CD4-positive, CD25-positive, alpha-beta regulatory T cell (primary cell): ENCODE results near the gene RREB1. TPM values are rescaled to one million over a fixed set of nuclear protein-coding genes. Genes with fewer than 3 reads are reported as not detected.

Source experiments
- ATAC-seq, 2 donors: fragments of 150-1000 bp; cut with Tn5 transposase; one replicate each; pipeline ENCODE4 v1.10.0; 2021; ENCODE audit warnings: low read depth in 2 of 2, moderate number of reproducible peaks in 2 of 2, moderate library complexity in 1 of 2
- DNase-seq, 3 donors: peaks; one replicate each; pipeline versions ENCODE4 v3.0.0 to v3.0.0-alpha.2; 2012 to 2022; ENCODE audit warnings: mixed read lengths in 1 of 3
- H3K27ac ChIP-seq: one replicate; pipeline ENCODE4 v1.7.0; 2013; ENCODE audit warnings: mild to moderate bottlenecking, low read length; ENCODE audit not compliant: insufficient read depth, poor library complexity, severe bottlenecking
- H3K27me3 ChIP-seq: one replicate; pipeline ENCODE4 v1.7.0; 2013; ENCODE audit warnings: low read length; ENCODE audit not compliant: control insufficient read depth, insufficient read depth
- H3K36me3 ChIP-seq: one replicate; pipeline ENCODE4 v1.7.0; 2013; ENCODE audit warnings: mild to moderate bottlenecking, low read length, moderate library complexity; ENCODE audit not compliant: control insufficient read depth, insufficient read depth
- H3K4me1 ChIP-seq: 2 replicates; pipeline ENCODE4 v1.7.0; 2013; ENCODE audit warnings: mild to moderate bottlenecking, low read length; ENCODE audit not compliant: insufficient read depth, control insufficient read depth, poor library complexity, severe bottlenecking
- H3K4me3 ChIP-seq: one replicate; pipeline ENCODE4 v1.7.0; 2013; ENCODE audit warnings: low read depth, mild to moderate bottlenecking, low read length, moderate library complexity
- H3K9me3 ChIP-seq, 2 experiments: 1 replicate in 1 of 2; 2 replicates in 1 of 2; pipeline ENCODE4 v1.7.0; 2013; ENCODE audit warnings: low read length in 2 of 2, mild to moderate bottlenecking in 1 of 2, moderate library complexity in 1 of 2; ENCODE audit not compliant: control insufficient read depth in 2 of 2
- H3K27ac Mint-ChIP-seq, 3 donors: one replicate each; pipeline ENCODE4 v1.8.0; 2020 to 2022; ENCODE audit warnings: mild to moderate bottlenecking in 3 of 3, mixed read lengths in 3 of 3, moderate library complexity in 2 of 3
- H3K27me3 Mint-ChIP-seq: one replicate; pipeline ENCODE4 v1.8.0; 2022; ENCODE audit warnings: mild to moderate bottlenecking, mixed read lengths
- H3K36me3 Mint-ChIP-seq: one replicate; pipeline ENCODE4 v1.8.0; 2020; ENCODE audit warnings: mixed read lengths
- H3K4me1 Mint-ChIP-seq, 4 donors: one replicate each; pipeline ENCODE4 v1.8.0; 2020 to 2022; ENCODE audit warnings: mixed read lengths in 4 of 4, mild to moderate bottlenecking in 1 of 4
- H3K4me3 Mint-ChIP-seq, 4 donors: one replicate each; pipeline ENCODE4 v1.8.0; 2020 to 2022; ENCODE audit warnings: mild to moderate bottlenecking in 4 of 4, mixed read lengths in 4 of 4, moderate library complexity in 3 of 4
- H3K9me3 Mint-ChIP-seq, 7 donors: one replicate each; pipeline ENCODE4 v1.8.0; 2020 to 2022; ENCODE audit warnings: mixed read lengths in 7 of 7, mild to moderate bottlenecking in 3 of 7, moderate library complexity in 2 of 7
- polyA plus RNA-seq, 4 donors: library from polyadenylated mRNA; unstranded; fragments of 300-500 nt; fragmentation: Illumina TruSeq; gene quantifications; one replicate each; pipeline ENCODE4 v1.2.3, GENCODE V29; 2021
- total RNA-seq: library from RNA; stranded (reverse); gene quantifications from one replicate; pipeline ENCODE4 v1.2.3, GENCODE V29; 2022

RREB1 gene
- total and polyA plus RNA-seq, 5 donors from 2014 or later, result 1.2 to 45.2 (median 2.3) TPM

- Mint-ChIP-seq H3K36me3 (peaks cover 30% of the 10 kb centered on the region), H3K27ac (no peak overlapping the region), H3K27me3 (no peaks in the 10 kb centered on the region), H3K4me1 (peaks cover 0 to 10% (median 4%) of the 10 kb centered on the region in 4 donors), H3K4me3 (no peak overlapping the region), H3K9me3 (no peaks in the 10 kb centered on the region)
- H3K36me3 ChIP-seq, result peaks cover 75% of the 10 kb centered on the region
- H3K27ac ChIP-seq, result no peak overlapping the region
- H3K9me3 ChIP-seq, result no peaks in the 10 kb centered on the region
- no peak for DNase-seq
- H3K27me3 ChIP-seq, result no peaks in the 10 kb centered on the region
- H3K4me1 ChIP-seq, result no peaks in the 10 kb centered on the region
- no peak overlapping the region for H3K4me3 ChIP-seq
- no peak for ATAC-seq
These were observed 110.7 kb downstream of the RREB1 start for GRCh38 chr6:7218406-7218988.

- H3K27ac Mint-ChIP-seq, result peak overlapping the region in 2 of 3 donors; percentile 26 to 51
- no peaks in the 10 kb centered on the region for H3K4me1 ChIP-seq
- no peaks in the 10 kb centered on the region for H3K27me3 ChIP-seq
- peaks cover 32% of the 10 kb centered on the region for H3K36me3 Mint-ChIP-seq
- ATAC-seq, result no peak
- H3K9me3 ChIP-seq, result no peaks in the 10 kb centered on the region
- no peaks in the 10 kb centered on the region for H3K9me3 Mint-ChIP-seq
- no peak overlapping the region for H3K27ac ChIP-seq
- peaks cover 74% of the 10 kb centered on the region for H3K36me3 ChIP-seq
- H3K4me3 Mint-ChIP-seq, result no peak overlapping the region
- no peak for DNase-seq
- no peak overlapping the region for H3K4me3 ChIP-seq
- H3K4me1 Mint-ChIP-seq, result peaks cover 0 to 10% (median 4%) of the 10 kb centered on the region in 4 donors
- no peaks in the 10 kb centered on the region for H3K27me3 Mint-ChIP-seq
These were observed 111.5 kb downstream of the RREB1 start for GRCh38 chr6:7219310-7219709.

- Mint-ChIP-seq H3K27ac (peak overlapping the region in 1 of 3 donors; percentile 15), H3K27me3 (no peaks in the 10 kb centered on the region), H3K4me3 (no peak overlapping the region), H3K9me3 (no peaks in the 10 kb centered on the region), H3K4me1 (peaks cover 0 to 5% (median 0%) of the 10 kb centered on the region in 4 donors), H3K36me3 (peaks cover 40% of the 10 kb centered on the region)
- no peak for ATAC-seq
- no peak for DNase-seq
- no peaks in the 10 kb centered on the region for H3K9me3 ChIP-seq
- H3K27ac ChIP-seq, result no peak overlapping the region
- H3K4me3 ChIP-seq, result no peak overlapping the region
- H3K36me3 ChIP-seq, result peaks cover 71% of the 10 kb centered on the region
- H3K27me3 ChIP-seq, result no peaks in the 10 kb centered on the region
- no peaks in the 10 kb centered on the region for H3K4me1 ChIP-seq
These were observed 114.4 kb downstream of the RREB1 start for GRCh38 chr6:7222197-7222596.

GRCh38 chr6:7224731-7225130, 117.0 kb downstream of the RREB1 start:
- Mint-ChIP-seq H3K27me3 (no peaks in the 10 kb centered on the region), H3K4me3 (no peak overlapping the region), H3K27ac (peak overlapping the region in 2 of 3 donors; percentile 31 to 86), H3K9me3 (no peaks in the 10 kb centered on the region), H3K36me3 (peaks cover 57% of the 10 kb centered on the region), H3K4me1 (peaks cover 0 to 3% (median 0%) of the 10 kb centered on the region in 4 donors)
- H3K4me1 ChIP-seq, result no peaks in the 10 kb centered on the region
- H3K36me3 ChIP-seq, result peaks cover 75% of the 10 kb centered on the region
- no peak overlapping the region for H3K4me3 ChIP-seq
- ATAC-seq (no peak), DNase-seq (no peak)
- no peak overlapping the region for H3K27ac ChIP-seq
- H3K27me3 ChIP-seq, result no peaks in the 10 kb centered on the region
- H3K9me3 ChIP-seq, result no peaks in the 10 kb centered on the region

GRCh38 chr6:7228662-7229375, 121.1 kb downstream of the RREB1 start:
- Mint-ChIP-seq H3K9me3 (no peaks in the 10 kb centered on the region), H3K4me1 (peaks cover 0 to 8% (median 3%) of the 10 kb centered on the region in 4 donors), H3K27me3 (no peaks in the 10 kb centered on the region), H3K27ac (no peak overlapping the region), H3K4me3 (no peak overlapping the region), H3K36me3 (peaks cover 54% of the 10 kb centered on the region)
- ATAC-seq (no peak), DNase-seq (no peak)
- Histone ChIP-seq H3K27ac (no peak overlapping the region), H3K4me1 (no peaks in the 10 kb centered on the region), H3K9me3 (no peaks in the 10 kb centered on the region), H3K27me3 (no peaks in the 10 kb centered on the region), H3K4me3 (no peak overlapping the region), H3K36me3 (peaks cover 78% of the 10 kb centered on the region)

GRCh38 chr6:7229376-7230326, 121.9 kb downstream of the RREB1 start:
- no peaks in the 10 kb centered on the region for H3K9me3 Mint-ChIP-seq
- H3K4me1 Mint-ChIP-seq, result peaks cover 0 to 9% (median 4%) of the 10 kb centered on the region in 4 donors
- Histone ChIP-seq H3K27me3 (no peaks in the 10 kb centered on the region), H3K4me1 (no peaks in the 10 kb centered on the region), H3K4me3 (no peak overlapping the region), H3K9me3 (no peaks in the 10 kb centered on the region), H3K36me3 (peaks cover 78% of the 10 kb centered on the region), H3K27ac (no peak overlapping the region)
- no peak overlapping the region for H3K4me3 Mint-ChIP-seq
- no peaks in the 10 kb centered on the region for H3K27me3 Mint-ChIP-seq
- no peak overlapping the region for H3K27ac Mint-ChIP-seq
- ATAC-seq, result no peak
- H3K36me3 Mint-ChIP-seq, result peaks cover 54% of the 10 kb centered on the region
- no peak for DNase-seq

- no peak overlapping the region for H3K27ac Mint-ChIP-seq
- no peaks in the 10 kb centered on the region for H3K9me3 ChIP-seq
- no peak overlapping the region for H3K27ac ChIP-seq
- H3K4me3 ChIP-seq, result no peak overlapping the region
- peaks cover 78% of the 10 kb centered on the region for H3K36me3 ChIP-seq
- no peaks in the 10 kb centered on the region for H3K9me3 Mint-ChIP-seq
- H3K27me3 Mint-ChIP-seq, result no peaks in the 10 kb centered on the region
- DNase-seq (no peak), ATAC-seq (no peak)
- no peaks in the 10 kb centered on the region for H3K27me3 ChIP-seq
- H3K4me1 Mint-ChIP-seq, result peaks cover 0 to 9% (median 4%) of the 10 kb centered on the region in 4 donors
- peaks cover 53% of the 10 kb centered on the region for H3K36me3 Mint-ChIP-seq
- H3K4me1 ChIP-seq, result no peaks in the 10 kb centered on the region
- H3K4me3 Mint-ChIP-seq, result no peak overlapping the region
These were observed 122.5 kb downstream of the RREB1 start for GRCh38 chr6:7230327-7230691.
